ENCODE data around the gene CNTNAP5.

CNTNAP5 gene

GRCh38 chr2:124120246-124120645, 95.2 kb downstream of the CNTNAP5 start:
- no peak overlapping the region for H3K4me3 ChIP-seq (ENCODE audit: low read depth, low read length)
- TF ChIP-seq MYC (IDR thresholded peaks at IDR 0.05; ENCODE audit: low read depth, low read length), result no peak
- TF ChIP-seq POLR2A (IDR thresholded peaks at IDR 0.05; ENCODE audit: extremely low read depth, insufficient read length), result no peak
- TF ChIP-seq CTCF (IDR thresholded peaks at IDR 0.05; ENCODE audit: low read depth, low read length), result no peak
- TF ChIP-seq MAX (IDR thresholded peaks at IDR 0.05; ENCODE audit: low read depth, low read length), result no peak
- DNase-seq (ENCODE audit: low read depth), result no peak

- H3K4me3 ChIP-seq (ENCODE audit: low read depth, low read length), result no peak overlapping the region
- TF ChIP-seq MYC (IDR thresholded peaks at IDR 0.05; ENCODE audit: low read depth, low read length) (no peak), POLR2A (IDR thresholded peaks at IDR 0.05; ENCODE audit: extremely low read depth, insufficient read length) (no peak), CTCF (IDR thresholded peaks at IDR 0.05; ENCODE audit: low read depth, low read length) (no peak), MAX (IDR thresholded peaks at IDR 0.05; ENCODE audit: low read depth, low read length) (no peak)
- DNase-seq (ENCODE audit: low read depth), result no peak
Measured at GRCh38 chr2:124121106-124121505, 96.0 kb downstream of the CNTNAP5 start.

GRCh38 chr2:124121760-124122275, 96.7 kb downstream of the CNTNAP5 start:
- no peak overlapping the region for H3K4me3 ChIP-seq (ENCODE audit: low read depth, low read length)
- TF ChIP-seq MAX (IDR thresholded peaks at IDR 0.05; ENCODE audit: low read depth, low read length), result no peak
- TF ChIP-seq MYC (IDR thresholded peaks at IDR 0.05; ENCODE audit: low read depth, low read length), result no peak
- no peak for TF ChIP-seq POLR2A (IDR thresholded peaks at IDR 0.05; ENCODE audit: extremely low read depth, insufficient read length)
- TF ChIP-seq CTCF (IDR thresholded peaks at IDR 0.05; ENCODE audit: low read depth, low read length), result no peak
- no peak for DNase-seq (ENCODE audit: low read depth)

- TF ChIP-seq MYC (IDR thresholded peaks at IDR 0.05; ENCODE audit: low read depth, low read length) (no peak), MAX (IDR thresholded peaks at IDR 0.05; ENCODE audit: low read depth, low read length) (no peak), POLR2A (IDR thresholded peaks at IDR 0.05; ENCODE audit: extremely low read depth, insufficient read length) (no peak), CTCF (IDR thresholded peaks at IDR 0.05; ENCODE audit: low read depth, low read length) (no peak)
- H3K4me3 ChIP-seq (ENCODE audit: low read depth, low read length), result no peak overlapping the region
- DNase-seq (ENCODE audit: low read depth), result no peak
Measured at GRCh38 chr2:124122340-124122739, 97.3 kb downstream of the CNTNAP5 start.

GRCh38 chr2:124131276-124131675, 106.2 kb downstream of the CNTNAP5 start:
- DNase-seq (ENCODE audit: low read depth), result no peak
- TF ChIP-seq MAX (IDR thresholded peaks at IDR 0.05; ENCODE audit: low read depth, low read length) (no peak), POLR2A (IDR thresholded peaks at IDR 0.05; ENCODE audit: extremely low read depth, insufficient read length) (no peak), MYC (IDR thresholded peaks at IDR 0.05; ENCODE audit: low read depth, low read length) (no peak), CTCF (IDR thresholded peaks at IDR 0.05; ENCODE audit: low read depth, low read length) (no peak)
- H3K4me3 ChIP-seq (ENCODE audit: low read depth, low read length), result no peak overlapping the region
